GM12891 (cell line): ENCODE measurements around the gene TYW1B.

Experiments
- POLR2A ChIP-seq: IDR thresholded peaks from 2 replicates; pipeline ENCODE4 v1.6.1; 2011; ENCODE audit warnings: low read depth, low read length, control low read depth
- POLR2AphosphoS5 ChIP-seq: IDR thresholded peaks from 2 replicates; pipeline ENCODE4 v1.6.1; 2011; ENCODE audit warnings: low read depth, low read length, control low read depth
- TAF1 ChIP-seq: IDR thresholded peaks from 2 replicates; pipeline ENCODE4 v1.6.1; 2011; ENCODE audit warnings: low read depth, low read length, control low read depth

- no peak for TF ChIP-seq POLR2A
- TF ChIP-seq POLR2AphosphoS5: no peak
- TF ChIP-seq TAF1: no peak
Measured at GRCh38 chr7:72754312-72754711, 73.7 kb downstream of the TYW1B start.
